Activated CD4-positive, alpha-beta T cell treated with anti-CD3 and anti-CD28 coated beads, Interleukin-10, Interleukin-2, amounts not matched to agents 100 ng/mL and 50 ng/mL, durations not matched to agents 16 hours and 8 hours (primary cell): ENCODE results near the gene NADK2.

Experiments
- DNase-seq: peaks from one replicate; pipeline ENCODE4 v3.0.0-alpha.2; 2020

NADK2 gene

DNA sequence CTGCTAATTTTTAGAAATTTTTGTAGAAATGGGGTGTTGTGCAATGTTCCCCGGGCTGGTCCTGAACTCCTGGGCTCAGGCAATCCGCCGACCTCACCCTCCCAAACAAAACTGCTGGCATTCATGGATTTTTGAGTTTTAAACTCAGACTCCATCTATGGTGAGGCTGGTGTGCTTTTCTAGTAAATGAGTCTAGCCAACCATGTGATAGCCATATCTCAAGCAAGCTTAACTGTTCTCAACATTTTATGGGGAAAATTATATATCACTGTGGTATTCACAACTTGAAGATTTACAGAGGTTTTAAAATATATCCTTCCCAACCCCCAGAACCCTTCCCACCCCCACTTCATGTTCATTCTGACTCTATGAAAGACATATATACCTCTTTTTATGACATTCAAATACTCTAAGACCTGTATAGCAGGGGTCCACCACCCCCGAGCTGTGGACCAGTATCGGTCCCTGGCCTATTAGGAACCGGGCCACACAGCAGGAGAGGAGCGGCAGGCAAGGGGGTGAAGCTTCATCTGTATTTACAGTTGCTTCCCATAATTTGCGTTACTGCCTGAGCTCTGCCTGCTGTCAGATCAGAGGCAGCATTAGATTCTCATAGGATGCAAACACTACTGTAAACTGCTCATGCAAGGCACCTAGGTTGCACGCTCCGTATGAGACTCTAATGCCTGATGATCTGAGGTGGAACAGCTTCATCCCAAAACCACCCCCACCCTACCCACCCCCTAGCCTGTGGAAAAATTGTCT, 4.5 kb upstream of the NADK2 start:
- no peak for DNase-seq

DNA sequence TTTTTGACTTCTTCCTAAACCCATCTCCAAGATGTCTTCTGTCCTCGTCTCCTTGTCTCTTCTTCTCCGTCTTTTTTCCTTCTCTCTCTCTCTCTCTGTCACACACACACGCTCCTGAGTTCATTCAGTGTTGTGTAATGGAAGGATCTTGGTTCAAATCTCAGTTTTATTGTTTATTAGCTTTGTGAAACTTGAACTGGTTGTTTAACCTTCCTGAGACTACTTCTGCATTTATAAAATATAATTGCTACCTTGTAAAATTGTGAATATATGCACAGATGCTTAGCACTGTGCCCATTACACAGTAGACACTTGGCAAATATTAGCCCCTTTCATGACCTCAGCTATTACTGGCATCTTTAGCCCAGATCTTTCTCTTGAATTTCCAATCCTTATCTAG, 2.4 kb upstream of the NADK2 start:
- DNase-seq, result no peak

DNA sequence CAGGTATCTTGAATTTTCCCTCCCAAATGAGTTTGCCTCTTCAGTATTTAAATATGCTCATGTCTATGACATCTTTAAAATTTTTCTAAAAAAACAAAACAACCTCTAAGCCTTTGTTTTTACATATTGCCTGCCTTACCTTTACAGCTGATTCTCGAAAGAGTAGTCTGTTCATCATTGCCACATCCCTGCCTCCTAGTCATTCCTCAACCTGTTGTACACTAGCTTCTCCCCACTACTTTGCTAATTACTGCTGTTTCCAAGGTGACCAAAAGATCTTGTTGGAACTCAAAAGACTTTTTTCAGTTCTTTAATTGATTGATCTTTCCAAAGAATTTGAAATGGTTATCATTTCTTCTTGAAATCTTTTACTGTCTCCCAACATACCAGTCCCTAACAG, 1.9 kb upstream of the NADK2 start:
- DNase-seq, result no peak

DNA sequence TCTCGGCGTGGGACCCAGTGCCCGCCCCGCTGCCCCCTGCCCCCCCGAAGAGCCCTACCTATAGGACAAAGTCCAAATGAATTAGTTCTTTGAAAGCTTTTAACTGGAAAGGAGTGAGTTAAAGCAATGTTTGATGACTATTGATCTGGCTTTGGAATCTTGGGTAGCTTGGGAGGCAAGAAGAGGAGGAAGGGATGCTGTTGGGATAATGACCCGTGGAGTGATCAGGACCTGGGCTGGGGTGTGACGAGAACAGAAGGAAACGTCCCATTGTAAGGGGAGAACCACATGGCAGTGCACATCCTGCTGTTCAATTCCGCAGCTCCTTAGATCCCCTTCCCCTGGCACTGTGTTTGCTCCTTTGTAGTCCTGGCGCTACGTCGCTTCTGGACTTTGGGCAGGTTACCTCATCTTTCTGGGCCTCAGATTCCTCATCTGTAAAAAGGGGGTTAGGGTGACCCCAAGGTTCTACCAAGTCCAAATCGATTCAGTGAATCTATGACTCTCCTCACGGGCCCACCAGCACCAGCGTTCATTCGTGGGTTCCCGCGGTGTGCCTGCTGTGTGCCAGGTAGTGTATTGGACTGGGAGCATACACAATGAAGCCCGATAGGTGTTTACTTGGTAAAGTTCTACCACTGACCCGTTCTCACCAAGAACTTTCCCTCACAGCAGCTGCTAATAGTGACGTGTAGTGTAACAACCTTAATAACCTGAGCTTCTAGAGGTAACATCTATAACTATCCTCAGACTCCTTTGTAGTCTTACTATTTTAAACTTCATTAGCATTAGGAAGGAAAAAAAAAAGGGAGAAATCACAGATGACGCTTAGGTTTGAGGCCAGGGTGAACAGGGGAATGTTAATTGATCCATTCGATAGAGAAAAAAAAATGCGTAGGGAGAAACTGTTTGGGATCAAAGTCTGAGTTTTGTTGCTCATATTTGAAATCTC, 1.1 kb upstream of the NADK2 start:
- no peak for DNase-seq

DNA sequence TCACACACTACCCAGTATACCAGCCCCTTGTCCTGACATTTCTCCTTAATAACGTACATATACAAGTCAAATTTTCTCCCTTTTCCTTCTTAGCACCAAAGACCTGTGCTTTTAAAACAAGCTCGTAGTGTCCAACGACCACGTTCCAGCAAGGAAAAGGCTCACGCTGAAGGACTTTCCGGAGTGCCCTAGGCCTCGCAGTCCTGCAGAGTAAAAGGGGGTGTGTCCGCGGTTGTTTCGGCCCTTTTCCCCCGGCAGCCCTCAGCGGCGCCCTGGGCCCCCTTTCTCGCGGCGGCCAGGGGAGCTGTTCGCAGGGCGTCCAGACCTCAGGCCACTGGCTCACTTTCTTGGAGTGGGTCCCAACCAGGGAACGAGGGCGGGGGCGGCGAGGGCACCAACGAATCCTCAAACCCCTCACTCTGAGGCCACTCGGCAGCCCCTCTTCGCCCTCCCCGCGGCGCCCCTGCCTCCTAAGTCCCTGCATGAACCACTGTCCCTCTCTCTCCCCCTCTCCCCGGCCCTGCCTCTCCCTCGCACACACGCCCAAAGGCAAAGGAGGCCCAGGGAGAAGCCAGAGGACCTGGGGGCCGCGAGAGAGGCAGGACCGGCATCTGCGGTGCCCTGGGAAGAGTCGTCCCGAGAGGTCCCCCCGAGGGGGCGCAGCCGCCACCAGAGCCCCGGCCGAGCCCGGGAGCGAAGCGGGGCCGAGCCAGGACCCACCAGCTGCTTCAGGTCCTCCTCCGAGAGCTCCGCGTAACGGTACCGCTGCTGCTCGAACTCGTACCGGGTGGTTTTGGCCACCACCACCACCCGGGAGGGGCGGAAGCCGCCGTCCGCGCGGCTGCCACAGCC, 720 bp downstream of the NADK2 start:
- DNase-seq, result peak; percentile 35

DNA sequence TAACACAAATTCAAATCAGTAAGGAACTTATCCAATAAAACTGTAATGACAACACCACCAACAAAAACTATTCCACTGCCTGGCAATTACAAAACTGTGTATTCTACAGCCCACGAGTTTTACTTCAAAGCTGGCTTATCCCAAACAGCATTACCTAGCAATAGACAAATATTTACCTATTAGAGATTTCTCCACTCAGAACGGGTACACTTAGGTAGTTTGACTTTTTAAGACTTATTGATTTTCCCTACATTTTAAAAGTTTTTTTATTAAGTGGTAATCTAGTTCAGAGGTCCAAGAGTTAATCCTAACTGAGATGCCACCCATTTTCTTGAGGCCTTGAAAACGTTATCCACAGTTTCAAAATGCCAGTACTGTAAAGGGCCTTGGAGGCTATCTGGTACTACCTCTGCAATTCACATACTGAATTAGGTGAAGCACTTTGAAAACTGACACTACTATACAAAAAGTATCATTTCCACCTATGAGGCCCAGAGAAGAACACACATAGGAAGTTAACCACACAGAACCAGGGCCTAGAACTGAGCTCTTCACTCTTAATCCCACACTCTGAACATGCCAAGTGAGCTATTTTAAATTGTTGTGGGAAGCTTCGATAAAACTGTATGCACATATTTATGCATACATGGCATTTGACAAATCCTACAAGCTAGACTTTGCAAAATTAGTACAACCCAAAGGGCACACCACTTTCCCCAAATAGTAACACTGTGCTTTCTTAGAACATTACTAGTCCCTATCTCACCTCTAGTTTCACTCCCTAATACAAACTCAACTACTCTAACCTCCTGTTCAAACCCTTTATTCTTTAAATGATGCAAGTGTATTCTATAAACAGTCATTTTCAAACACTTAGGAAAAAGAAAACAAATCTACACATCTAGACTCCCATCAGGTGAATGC, 2.1 kb downstream of the NADK2 start:
- DNase-seq, result peak; percentile 20

DNA sequence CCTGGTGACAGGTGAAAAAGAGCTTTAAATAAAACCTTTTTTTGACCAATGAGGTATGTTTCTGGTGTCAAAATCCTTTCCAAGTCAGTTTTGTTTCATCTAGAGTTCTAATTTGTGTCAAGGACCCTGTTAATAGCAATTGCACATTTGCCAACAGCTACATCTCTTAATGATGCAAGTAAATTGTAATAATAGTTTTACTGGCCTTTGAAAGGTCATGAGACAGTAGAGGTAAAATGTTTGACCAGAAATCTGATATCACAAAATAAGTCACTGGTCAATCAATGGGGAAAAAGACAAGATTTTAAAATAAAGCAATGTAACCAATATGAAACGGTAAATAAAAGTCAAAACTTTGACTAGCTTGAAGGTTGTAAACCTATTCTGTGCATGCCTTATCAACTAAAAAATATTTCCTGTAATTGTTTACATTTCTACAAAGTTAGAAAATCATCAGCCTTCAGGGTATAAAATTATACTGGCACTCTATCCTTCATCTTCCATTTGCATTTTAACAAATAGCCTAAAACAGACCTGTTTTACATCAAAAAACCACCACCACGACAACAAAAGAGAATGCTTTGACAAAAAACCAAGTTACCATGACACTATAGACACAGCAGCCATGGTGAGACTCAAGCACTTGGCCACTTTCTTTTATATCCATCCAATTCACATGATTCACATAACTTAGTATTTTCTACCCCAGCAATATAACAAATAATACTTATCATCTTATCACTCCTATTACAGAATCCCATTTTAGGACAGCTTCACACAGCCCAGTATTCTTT, 3.0 kb downstream of the NADK2 start:
- DNase-seq, result no peak

DNA sequence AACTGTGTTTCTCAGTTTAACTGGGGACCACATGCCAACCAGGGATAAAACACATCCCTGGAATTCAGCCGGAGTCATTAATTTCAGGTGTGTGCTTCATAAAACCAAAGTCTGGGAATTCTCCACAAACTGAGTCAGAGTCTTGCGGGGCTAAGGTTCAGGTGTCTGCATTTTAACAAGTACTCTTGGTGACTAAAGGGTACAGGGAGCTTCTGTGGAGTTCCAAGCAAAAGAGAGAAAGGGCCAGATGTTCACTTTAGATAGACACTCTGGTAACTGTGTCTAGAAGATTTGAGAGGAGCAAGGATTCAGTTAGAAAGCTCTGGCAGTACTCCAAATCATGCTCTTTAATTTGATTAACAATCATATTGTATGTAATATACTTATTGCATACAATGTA, 4.0 kb downstream of the NADK2 start:
- DNase-seq, result no peak

DNA sequence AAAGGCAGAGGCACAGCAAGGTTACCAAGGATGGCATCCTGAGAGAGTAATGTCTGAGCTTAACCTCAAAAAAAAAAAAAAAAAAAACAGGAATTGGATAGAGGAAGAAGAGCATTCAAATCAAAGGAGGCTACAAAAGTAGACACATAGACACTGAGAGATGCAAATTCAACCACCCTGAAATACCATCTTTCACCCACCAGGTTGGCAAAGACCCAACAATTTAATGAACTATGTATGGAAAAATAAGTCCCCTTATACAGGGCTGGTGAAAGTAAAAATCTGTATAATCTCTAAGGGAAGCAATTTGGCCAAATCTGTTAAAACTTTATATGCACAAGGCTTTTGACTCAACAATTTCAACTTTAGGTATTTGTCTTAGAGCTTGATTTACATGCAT, 4.9 kb downstream of the NADK2 start:
- DNase-seq, result no peak

DNA sequence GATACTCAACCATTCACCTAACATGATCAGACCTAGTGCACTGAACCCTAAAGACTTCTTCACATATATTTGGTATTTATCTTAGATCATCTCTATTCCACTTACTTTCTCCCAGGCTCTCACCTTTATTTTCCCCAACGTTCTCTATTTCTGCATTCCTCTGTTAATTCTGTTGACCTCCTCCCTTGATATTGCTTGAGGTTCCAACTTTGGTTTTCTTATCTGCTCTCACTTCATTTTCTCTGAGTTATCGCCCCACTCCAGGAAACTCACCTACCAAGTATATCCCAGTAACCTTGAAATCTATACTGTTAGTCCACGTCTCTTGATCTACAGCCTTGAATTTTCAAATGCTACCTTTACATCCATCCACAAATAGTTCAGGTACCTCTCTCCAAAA, 9.2 kb downstream of the NADK2 start:
- no peak for DNase-seq

DNA sequence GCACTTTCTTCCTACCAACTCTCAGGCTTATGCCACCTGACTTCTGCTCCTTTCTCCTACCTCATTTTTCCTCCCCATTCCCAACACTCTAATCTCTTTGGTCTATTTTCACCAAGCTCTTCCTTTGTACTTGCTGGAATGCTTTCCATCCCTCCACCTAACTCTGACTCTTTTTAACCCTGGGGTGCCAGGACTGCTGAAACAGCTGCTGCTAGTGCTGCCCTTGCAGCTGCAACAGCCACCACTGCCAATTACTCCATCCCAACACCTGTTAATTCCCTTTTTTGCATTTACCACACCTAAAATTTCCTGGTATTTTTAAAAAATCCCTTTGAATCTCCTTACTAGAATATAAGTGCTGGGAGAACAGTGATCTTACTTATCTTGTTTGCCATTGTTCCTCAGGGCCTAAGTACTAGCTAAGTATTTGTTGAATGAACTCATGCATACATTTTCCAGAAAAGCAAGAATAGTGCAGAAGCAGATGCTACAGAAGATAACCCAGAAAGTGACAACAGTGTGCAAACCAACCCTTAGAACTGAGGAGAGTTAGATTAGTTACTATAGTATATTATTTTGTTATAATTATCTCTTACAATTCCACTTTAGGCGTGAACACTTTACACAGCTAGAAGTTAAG, 11.5 kb downstream of the NADK2 start:
- DNase-seq, result no peak

DNA sequence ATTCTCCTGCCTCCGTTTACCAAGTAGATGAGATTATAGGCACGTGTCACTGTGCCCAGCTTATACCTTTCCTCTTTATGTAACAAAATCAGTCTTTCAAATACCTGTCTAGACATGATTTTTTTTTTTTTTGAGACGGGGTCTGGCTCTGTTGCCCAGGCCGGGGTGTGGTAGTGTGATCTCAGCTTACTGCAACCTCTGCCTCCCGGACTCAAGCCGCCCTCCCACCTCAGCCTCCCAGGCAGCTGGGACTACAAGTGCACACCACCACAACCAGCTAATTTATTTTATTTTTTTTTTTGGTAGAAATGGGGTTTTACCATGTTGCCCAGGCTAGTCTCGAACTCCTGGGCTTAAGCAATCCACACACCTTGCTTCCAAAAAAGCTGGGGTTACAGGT, 13.2 kb downstream of the NADK2 start:
- no peak for DNase-seq

DNA sequence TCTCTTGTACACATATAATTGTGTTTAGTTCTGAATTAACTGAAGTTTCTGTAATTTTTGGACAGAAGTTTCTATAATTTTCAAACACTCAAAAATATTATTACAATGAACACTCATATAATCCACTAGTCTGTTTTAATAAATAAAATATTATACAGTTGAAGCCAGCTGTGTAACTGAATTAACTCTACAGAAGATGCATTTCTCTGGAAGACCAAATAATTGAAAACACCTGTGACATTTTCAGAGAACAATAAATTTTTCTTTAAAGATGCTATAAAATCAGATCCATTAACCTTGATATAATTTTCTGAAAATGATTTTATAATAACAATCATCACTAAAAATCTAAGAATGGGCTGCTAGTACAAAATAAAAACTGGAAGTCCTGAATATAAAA, 14.7 kb downstream of the NADK2 start:
- no peak for DNase-seq

DNA sequence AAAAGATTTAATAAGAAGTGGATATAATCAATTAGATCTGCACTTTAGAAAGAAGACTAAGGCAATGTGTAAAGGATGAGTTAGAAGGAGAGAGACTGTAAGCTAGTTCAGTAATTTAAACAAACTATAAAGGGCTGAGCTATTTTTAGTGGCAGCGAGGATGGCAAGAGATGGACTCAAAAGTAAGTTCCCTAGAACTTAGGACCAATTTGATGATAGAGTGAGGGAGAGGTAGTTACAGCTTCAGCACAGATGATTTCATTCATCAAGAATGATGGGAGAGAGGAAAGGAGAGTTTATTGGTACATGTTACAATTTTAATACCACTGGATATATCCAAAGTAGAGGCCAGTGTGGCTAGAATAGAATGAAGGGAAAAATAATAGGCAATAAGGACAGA, 19.1 kb downstream of the NADK2 start:
- DNase-seq, result no peak

DNA sequence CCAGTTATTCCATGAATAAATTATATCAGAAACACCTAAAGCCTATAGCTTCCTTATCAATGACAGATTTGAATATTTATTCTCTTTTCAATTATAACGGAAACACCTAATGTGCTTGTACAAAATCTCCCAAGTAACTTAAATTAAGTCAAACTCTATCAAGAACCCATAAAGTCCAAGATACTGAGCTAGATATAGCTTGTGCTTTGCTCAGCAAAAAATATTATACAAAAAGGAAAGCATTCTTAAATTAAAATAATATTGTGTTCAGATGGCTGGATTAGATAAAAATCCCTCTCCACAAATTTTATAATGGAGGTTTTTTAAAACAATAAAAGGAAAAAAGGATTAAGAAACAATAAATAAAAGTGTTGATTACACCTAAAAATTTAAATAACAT, 23.7 kb downstream of the NADK2 start:
- DNase-seq, result no peak

DNA sequence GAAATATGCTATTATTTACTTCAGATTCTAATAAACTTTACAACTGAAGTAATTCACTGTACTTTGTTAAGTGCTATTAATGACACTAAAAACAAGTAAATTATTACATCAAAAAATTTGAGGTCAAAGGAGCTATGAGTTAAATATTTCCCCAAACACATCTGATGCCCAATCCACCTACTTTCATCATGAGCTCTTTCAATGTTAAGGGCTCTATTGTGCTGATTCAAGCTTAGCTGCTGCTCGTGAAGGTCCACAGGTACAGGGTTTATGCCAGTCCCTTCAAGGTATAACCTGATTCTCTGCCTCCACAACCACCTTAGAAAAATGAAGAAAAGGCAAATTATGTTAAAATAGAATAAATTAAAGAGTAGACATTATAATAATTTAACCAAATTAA, 24.2 kb downstream of the NADK2 start:
- DNase-seq, result no peak

DNA sequence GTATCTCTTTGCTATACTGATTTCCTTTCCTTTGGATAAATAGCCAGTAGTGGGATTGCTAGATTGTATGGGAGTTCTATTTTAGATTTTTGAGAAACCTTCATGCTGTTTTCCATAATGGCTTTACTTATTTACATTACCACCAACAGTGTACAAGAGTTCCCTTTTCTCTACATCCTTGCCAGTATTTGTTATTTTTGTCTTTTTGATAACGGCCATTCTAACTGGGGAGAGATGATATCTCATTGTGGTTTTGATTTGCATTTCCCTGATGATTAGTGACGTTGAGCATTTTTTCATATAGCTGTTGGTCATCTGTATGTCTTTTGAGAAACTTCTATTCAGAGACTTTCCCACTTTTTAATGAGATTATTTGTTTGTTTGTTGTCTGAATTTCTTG, 25.8 kb downstream of the NADK2 start:
- no peak for DNase-seq

DNA sequence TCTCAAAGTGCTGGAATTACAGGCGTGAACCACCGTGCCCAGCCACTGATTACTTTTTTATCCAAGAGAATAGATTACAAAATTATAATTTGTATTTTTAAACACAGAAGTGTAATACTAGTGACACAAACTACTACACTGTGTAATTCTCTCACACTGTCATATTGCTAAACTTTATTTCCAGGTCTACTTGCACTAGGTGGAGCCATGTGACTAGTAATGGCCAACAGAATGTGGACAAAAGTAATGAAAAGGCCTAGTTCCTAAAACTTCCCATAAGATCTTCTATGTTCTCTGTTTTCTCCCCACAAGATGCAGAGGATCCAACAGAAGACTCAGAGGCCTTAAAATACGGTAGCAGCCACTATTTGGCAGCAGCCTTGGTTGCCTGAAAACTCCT, 27.3 kb downstream of the NADK2 start:
- DNase-seq, result no peak

DNA sequence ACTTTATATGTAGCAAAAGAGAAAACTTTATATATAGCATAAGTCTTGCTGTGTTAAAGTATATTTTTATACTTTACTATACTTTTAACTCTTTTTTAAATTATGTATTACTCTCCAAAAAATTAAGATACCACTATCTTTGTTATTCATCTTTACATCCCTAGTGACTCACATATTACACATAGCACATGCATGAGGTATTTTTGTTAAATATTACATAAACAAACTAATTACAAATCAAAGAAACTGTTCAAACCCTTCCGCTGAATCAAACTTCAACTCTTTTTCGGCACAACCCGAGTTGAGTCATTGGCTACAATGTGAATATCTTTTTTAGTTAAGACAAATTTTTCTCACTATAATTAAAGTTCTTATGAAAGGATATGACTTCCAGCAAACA, 32.1 kb downstream of the NADK2 start:
- DNase-seq, result no peak

DNA sequence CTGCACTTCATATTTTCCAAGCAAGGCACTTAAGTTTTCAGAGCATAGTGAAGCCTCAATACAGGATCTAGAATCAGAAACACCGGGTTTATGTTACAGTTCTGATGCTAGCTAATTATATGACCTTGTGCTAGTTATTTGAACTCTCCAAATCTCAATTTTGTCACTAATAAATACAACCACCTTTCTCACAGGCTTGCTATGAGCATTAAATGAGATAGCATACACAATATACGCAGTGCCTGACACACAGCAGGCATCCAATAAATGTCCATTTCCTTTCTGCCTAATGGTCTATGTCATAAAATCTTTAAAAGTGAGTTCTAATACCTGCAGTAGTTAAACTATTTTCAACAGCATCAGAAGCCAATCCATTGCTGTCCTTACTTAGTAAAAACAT, 32.9 kb downstream of the NADK2 start:
- DNase-seq, result no peak

DNA sequence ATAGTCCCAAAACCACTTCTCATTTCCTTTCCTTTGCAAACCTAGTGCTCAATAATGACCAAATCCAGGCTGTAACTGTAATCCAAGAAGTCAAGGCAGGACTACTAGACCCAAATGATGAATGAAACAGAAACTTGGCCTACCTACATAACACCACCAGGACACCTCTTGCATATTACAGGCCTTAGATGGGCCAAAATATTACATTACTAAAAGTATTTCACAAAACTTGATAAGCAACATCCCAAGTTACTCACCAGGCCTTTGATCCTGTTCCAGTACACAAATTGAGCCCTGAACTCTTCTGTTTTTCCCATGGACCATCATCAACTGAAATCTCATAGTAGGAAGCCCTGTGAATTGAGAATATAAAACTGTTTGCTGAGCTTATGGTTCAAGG, 34.8 kb downstream of the NADK2 start:
- no peak for DNase-seq
